ENCODE measurements around the gene KLRF1.

KLRF1 gene, protein sequence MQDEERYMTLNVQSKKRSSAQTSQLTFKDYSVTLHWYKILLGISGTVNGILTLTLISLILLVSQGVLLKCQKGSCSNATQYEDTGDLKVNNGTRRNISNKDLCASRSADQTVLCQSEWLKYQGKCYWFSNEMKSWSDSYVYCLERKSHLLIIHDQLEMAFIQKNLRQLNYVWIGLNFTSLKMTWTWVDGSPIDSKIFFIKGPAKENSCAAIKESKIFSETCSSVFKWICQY
- total RNA-seq: 0 to 15.0 (median 0.12) reads per million in 9 experiments

DNA sequence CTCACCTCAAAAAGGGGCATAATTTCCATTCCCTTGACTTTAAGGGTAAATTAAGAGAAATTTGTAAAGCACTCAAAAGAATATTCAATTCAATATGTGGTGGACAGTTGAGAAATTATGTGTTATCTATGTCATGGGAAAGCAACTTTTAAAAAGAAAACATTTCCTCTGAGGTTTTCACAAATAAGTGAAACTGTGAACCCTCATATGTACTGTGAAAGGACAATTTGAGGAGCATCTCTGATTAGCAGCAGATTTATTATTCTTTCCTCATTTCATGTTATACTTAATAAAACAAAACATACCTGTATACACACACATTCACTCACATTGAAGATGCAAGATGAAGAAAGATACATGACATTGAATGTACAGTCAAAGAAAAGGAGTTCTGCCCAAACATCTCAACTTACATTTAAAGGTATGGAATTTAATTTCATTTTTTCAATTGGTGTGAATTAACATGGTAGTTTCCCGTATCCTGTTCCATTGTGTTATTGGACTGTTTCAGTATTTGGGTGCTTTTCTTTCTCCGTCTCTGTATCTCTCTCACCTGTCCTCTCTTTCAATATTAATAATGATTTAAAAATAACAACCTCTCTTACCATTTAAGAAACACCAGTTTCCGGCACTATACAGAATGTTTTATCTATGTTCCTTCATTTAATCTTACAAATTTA is at the start of gene KLRF1:
TSS of gene KLRF1 (plus strand) at position 273 of the 680 bp plus-strand sequence. CDS start at position 337, 64 bp downstream.
- Mint-ChIP-seq H3K27me3 (no peaks in the 10 kb centered on the region), H3K36me3 (ENCODE audit: insufficient read depth) (peaks cover 10% of the 10 kb centered on the region), H3K9me3 (peaks cover 0 to 9% of the 10 kb centered on the region in 2 donors), H3K4me1 (ENCODE audit: low read depth in 2 of 2) (peaks cover 6 to 29% of the 10 kb centered on the region in 2 donors), H3K27ac (peak within 1 kb of the TSS; percentile 82 to 91), H3K4me3 (peak within 1 kb of the TSS; percentile 80 to 88)
- peak; percentile 85 for ATAC-seq (replicated peaks)
- DNase-seq: no peak

DNA sequence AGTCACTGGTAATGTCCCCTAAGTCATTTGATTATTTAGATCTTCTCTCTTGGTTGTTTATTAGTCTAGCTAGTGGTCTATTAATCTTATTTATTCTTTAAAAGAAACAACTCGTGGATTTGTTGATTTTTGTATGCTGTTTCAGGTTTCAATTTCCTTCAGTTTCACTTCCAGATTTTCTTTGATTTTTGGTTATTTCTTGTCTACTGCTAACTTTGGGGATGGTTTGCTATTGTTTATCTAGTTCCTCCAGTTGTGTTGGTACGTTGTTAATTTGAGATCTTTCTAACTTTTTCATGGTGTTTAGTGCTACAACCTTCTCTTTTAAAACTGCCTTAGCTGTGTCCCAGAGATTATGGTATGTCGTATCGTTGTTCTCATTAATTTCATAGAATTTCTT is 48.1 kb upstream of the KLRF1 start:
- DNase-seq (no peak), ATAC-seq (replicated peaks) (no peak)
- H3K4me3 Mint-ChIP-seq: no peak overlapping the region
- no peaks in the 10 kb centered on the region for H3K9me3 Mint-ChIP-seq
- no peak overlapping the region for H3K27ac Mint-ChIP-seq
- H3K4me1 Mint-ChIP-seq (ENCODE audit: low read depth in 2 of 2): peaks cover 19 to 60% of the 10 kb centered on the region in 2 donors
- H3K27me3 Mint-ChIP-seq: no peaks in the 10 kb centered on the region
- H3K36me3 Mint-ChIP-seq (ENCODE audit: insufficient read depth): peaks cover 6% of the 10 kb centered on the region

DNA sequence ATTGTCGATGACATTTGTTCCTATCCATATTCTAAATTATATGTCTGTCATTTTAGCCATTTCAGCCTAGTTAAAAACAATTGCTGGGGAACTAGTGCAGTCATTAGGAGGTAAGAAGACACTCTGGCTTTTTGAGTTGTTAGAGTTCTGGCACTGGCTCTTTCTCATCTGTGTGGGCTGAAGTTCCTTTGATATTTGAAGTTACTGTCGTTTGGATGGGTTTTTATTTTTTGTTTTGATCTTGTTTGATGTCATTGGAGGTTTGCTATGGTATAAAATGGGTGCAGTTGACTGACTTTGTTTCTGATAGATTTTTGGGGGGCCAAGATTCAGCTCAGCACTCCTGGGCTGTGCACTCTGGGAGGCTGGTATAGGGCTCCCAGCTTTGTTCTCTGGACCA is 45.9 kb upstream of the KLRF1 start:
- Mint-ChIP-seq H3K4me3 (no peak overlapping the region), H3K27ac (no peak overlapping the region), H3K9me3 (no peaks in the 10 kb centered on the region), H3K36me3 (ENCODE audit: insufficient read depth) (peaks cover 6% of the 10 kb centered on the region), H3K27me3 (no peaks in the 10 kb centered on the region), H3K4me1 (ENCODE audit: low read depth in 2 of 2) (peaks cover 8 to 39% of the 10 kb centered on the region in 2 donors)
- no peak for DNase-seq
- no peak for ATAC-seq (replicated peaks)

DNA sequence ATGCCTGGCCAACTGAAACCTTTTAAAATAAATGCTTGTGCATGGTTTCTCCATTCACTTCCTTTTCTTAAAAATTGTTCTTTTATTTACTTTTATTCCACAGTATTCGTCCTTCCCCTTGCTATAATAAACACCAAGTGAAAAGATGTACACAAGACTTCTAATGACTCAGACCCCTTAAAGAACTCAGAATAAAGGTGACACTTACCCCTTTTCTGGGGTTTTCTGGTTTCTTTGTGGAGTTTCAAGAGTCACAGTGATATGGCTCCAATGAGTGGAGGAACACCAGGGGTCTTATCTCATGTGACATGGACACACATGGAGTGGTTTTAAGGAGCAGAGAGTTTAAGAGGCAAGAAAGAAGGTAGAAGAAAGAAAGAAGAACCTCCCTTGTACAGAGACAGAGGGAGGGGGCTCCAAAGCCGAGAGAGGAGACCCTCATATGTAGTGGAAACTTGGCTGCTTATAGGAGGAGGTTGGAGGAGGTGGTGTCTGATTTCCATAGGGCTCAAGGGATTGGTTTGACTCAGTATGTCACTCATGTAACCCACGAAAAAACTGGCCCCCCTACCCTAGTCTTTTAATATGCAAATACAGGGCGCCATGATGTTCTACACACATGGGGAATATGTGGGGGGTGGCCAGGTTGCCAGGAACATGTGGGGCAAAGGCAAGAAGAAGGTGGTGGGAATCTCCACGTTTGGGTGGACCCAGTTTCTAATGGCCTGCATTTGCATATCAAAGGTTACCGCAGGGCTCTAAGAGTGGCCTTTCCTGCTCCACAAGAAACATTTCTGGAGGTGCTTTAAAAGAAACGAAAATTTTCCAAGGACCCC is 44.5 kb upstream of the KLRF1 start:
- H3K27me3 Mint-ChIP-seq: no peaks in the 10 kb centered on the region
- peaks cover 8 to 36% of the 10 kb centered on the region in 2 donors for H3K4me1 Mint-ChIP-seq (ENCODE audit: low read depth in 2 of 2)
- H3K9me3 Mint-ChIP-seq: no peaks in the 10 kb centered on the region
- no peak for DNase-seq
- no peak overlapping the region for H3K27ac Mint-ChIP-seq
- H3K36me3 Mint-ChIP-seq (ENCODE audit: insufficient read depth): peaks cover 6% of the 10 kb centered on the region
- no peak for ATAC-seq (replicated peaks)
- no peak overlapping the region for H3K4me3 Mint-ChIP-seq

DNA sequence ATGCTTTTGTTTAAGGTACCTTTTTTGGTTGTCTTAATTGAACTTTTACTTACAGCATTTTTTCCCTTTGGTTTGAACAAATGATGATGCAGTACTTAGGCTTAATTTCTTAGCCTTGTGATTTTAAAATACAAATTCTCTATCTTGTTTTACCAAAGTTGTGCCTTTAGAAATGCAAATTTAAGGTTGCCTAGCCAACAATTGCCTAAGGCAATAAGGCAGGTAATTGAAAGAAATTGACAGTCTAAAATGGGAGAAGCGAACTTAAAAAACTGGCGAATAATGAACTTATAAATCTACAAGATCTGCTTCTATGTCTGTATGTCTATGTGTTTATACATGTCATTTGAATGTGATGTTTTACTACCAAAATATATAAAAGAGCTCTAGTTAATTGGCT is 43.0 kb upstream of the KLRF1 start:
- no peak for ATAC-seq (replicated peaks)
- Mint-ChIP-seq H3K4me3 (no peak overlapping the region), H3K36me3 (ENCODE audit: insufficient read depth) (peaks cover 6% of the 10 kb centered on the region), H3K9me3 (no peaks in the 10 kb centered on the region), H3K4me1 (ENCODE audit: low read depth in 2 of 2) (peaks cover 10 to 35% of the 10 kb centered on the region in 2 donors), H3K27me3 (no peaks in the 10 kb centered on the region), H3K27ac (no peak overlapping the region)
- no peak for DNase-seq

DNA sequence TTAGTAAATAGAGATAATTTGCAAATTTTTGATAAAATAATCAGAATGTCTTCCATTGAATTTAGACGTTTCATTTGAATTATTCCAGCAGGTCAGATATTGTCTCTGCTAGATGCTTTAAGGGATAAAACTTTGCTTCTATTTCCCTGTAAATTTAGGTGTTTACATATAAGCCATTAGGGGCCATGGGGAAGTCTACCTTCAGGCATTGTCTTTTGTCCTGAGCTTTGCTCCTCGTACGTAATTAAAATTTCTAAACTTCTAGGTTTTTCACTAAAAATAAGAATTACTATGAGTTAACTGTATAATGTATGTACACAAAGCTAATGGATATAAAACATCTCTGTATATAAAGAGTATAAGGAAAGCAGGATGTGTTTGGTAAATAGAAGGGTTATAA is 42.5 kb upstream of the KLRF1 start:
- no peak for ATAC-seq (replicated peaks)
- no peak overlapping the region for H3K27ac Mint-ChIP-seq
- H3K27me3 Mint-ChIP-seq: no peaks in the 10 kb centered on the region
- no peak overlapping the region for H3K4me3 Mint-ChIP-seq
- peaks cover 6% of the 10 kb centered on the region for H3K36me3 Mint-ChIP-seq (ENCODE audit: insufficient read depth)
- no peaks in the 10 kb centered on the region for H3K9me3 Mint-ChIP-seq
- peaks cover 10 to 31% of the 10 kb centered on the region in 2 donors for H3K4me1 Mint-ChIP-seq (ENCODE audit: low read depth in 2 of 2)
- DNase-seq: no peak

DNA sequence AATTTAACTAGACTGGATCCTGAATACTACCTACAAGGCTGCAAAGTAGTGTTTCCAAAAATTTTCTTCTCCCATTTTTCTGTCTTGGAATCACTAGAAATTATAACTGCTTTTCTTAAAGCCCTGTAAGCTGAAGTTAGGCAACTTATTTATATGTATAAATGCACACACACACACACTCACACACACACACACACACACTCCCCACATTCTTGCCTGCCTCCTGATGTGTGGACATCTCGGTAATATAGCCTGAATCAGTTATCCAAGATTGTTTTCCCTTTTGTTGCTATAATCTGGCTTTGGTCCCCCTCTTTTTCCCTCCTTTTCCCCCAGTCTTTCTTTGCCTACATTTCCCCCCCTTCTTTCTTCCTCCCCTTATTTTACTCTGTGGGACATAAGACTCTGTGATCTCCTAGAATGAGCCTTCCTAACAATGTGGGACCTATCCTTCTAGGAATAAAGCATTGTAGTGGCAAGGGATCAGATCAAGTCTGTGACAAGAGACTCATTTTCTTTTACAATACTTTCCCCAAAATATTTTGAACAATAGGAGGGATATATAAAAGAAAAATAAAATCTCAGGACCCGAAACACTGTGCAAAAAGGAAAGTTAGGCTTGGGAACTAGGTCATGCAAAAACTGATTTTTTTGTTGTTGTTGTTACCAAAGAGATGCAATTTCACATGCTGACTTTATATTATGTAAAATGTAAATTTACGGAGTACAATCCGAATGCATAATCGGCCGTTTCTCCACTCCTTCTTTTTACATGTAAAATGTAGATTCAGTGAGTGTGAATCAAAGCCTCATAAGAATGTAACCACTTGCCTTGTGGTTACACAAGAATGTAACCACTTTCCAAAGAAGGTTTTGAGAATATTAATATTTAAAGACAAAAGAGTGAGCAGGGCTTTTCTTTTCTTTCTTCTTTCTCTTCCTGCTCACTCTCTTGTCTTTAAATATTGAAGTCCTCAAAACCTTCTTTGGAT is 40.3 kb upstream of the KLRF1 start:
- Mint-ChIP-seq H3K27me3 (no peaks in the 10 kb centered on the region), H3K27ac (no peak overlapping the region), H3K36me3 (ENCODE audit: insufficient read depth) (peaks cover 6% of the 10 kb centered on the region), H3K4me3 (peak overlapping the region in 1 of 2 donors; percentile 22), H3K4me1 (ENCODE audit: low read depth in 2 of 2) (peaks cover 7 to 16% of the 10 kb centered on the region in 2 donors), H3K9me3 (no peaks in the 10 kb centered on the region)
- no peak for DNase-seq
- no peak for ATAC-seq (replicated peaks)

DNA sequence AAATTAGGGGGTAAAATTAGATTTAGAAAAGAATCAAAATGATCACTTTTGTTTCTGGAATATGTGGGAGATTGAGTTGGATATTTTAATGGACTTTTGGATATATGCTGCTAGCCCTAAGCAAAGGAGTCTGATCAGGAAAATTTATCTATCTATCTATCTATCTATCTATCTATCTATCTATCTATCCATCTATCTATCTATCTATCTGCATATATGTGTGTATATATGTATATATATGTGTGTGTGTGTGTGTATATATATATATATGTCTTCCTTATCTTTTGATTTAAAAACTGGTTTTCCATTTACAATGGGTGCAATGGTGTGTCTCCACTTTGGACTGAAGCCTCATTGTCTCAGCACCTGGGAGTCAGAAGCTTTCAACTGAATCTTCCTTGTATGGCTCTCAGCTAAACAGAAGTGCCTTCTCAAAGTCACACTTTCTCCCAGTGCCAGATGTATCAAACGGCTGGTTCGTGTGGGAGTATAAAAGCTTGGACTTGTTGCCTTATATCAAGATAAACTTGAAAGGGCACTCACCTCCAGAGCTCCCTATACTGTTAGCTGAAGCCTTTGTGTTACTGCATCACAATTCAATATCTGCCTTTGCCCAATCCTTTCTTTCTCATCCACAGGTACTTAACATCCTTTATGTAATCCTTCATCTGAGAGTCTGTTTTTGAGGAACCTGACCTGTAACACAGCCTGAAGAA is 34.9 kb upstream of the KLRF1 start:
- no peak overlapping the region for H3K4me3 Mint-ChIP-seq

DNA sequence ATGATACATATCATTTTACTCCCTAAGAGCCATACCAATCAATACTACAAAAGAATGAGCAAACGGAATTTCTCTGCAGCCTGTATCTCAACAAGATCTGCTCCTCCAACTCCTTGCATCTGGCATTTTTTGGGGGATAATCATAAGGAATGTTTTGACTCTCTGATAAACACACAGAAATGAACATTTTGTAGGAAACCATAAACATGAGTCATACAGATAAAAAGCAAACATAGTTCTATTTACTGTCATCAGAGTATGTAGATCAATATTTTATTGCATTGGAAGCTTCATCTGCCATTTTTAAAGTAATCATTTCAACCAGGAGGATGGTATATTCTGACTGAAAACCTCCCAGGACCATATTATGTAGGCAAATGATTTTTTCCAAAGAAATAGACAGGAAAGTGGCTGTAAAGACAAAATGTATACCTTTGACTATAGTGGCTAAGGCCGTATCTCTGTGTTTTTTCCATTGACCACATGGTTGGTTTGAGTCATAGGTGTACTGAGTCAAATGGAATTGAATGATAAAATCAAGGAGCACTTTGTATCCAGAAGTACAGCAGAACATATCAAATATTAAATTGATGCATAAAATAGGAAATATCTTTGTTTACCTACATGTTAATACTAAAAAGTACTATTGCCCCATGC is 34.2 kb upstream of the KLRF1 start:
- Mint-ChIP-seq H3K27me3 (peaks cover 0 to 11% of the 10 kb centered on the region in 2 donors), H3K9me3 (no peaks in the 10 kb centered on the region), H3K4me1 (ENCODE audit: low read depth in 2 of 2) (peaks cover 30 to 41% of the 10 kb centered on the region in 2 donors), H3K36me3 (ENCODE audit: insufficient read depth) (no peaks in the 10 kb centered on the region), H3K27ac (no peak overlapping the region), H3K4me3 (peak overlapping the region in 1 of 2 donors; percentile 65)
- ATAC-seq (replicated peaks) (no peak), DNase-seq (no peak)

More for the DNA sequence above, 34.9 kb upstream of the KLRF1 start:
- DNase-seq (no peak), ATAC-seq (replicated peaks) (no peak)
- H3K36me3 Mint-ChIP-seq (ENCODE audit: insufficient read depth): no peaks in the 10 kb centered on the region
- peaks cover 33 to 46% of the 10 kb centered on the region in 2 donors for H3K4me1 Mint-ChIP-seq (ENCODE audit: low read depth in 2 of 2)
- H3K27ac Mint-ChIP-seq: no peak overlapping the region
- no peaks in the 10 kb centered on the region for H3K9me3 Mint-ChIP-seq
- peaks cover 0 to 11% of the 10 kb centered on the region in 2 donors for H3K27me3 Mint-ChIP-seq

DNA sequence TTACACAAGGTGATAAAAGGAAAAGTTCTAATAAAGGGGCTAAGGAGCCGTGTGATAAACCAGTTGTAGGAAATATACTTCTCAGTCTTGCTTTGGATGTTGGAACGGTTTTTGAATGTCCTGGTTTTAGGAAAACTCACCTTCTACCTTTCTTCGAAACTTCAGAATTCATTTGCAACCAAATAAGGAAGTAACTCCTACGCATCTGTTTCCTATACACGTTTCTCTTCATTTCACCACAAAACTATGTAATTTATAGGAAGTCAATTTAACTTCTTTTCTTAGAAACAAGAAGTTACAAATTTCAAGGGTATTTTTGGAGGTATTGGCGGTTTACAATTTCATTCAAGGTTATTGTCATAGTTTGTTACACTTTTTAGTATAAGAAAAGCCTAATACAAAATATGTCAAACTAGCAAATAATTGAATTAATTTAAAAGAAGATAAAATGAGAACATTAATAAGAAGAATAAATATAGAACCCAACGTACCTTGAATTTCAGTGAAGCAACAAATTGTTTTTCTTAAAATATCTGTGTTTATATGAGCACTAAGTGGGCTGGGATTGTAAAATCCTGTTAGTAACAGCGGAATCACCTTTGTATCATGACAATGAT is 33.4 kb upstream of the KLRF1 start:
- no peak for DNase-seq
- no peak for ATAC-seq (replicated peaks)
- Mint-ChIP-seq H3K36me3 (ENCODE audit: insufficient read depth) (no peaks in the 10 kb centered on the region), H3K27me3 (peaks cover 0 to 11% of the 10 kb centered on the region in 2 donors), H3K9me3 (no peaks in the 10 kb centered on the region), H3K4me3 (peak overlapping the region; percentile 45 to 65), H3K27ac (no peak overlapping the region), H3K4me1 (ENCODE audit: low read depth in 2 of 2) (peaks cover 31 to 41% of the 10 kb centered on the region in 2 donors)

DNA sequence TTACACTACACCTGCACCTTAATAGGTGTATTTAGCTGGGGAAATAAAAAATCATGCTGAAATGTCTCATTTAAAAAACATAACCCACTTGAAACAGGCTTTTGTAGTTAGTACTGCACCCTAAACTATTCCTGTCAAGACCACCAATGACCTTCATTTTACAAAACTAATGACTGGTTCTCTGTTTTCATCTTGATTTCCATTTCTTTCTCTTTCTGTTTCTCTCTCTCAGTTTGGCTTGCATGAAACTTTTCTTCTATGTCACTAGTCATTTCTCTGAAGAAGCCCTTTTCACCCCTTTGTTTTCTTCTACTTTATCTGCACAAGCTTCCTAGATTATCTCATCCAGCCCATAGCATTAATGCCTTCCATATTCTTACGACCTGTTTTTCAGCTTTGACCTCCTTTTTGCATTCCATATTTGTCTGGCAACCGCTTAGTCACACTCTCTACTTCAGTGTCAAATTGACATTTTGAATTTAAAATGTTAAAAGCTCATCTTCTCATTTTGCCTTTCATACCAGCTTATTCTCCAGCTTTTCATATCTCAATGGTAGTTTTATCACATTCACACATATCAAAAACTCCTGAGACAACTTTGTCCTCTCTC is 32.7 kb upstream of the KLRF1 start:
- no peak for ATAC-seq (replicated peaks)
- Mint-ChIP-seq H3K36me3 (ENCODE audit: insufficient read depth) (no peaks in the 10 kb centered on the region), H3K27ac (no peak overlapping the region), H3K27me3 (peaks cover 0 to 11% of the 10 kb centered on the region in 2 donors), H3K9me3 (no peaks in the 10 kb centered on the region), H3K4me3 (peak overlapping the region; percentile 38 to 70), H3K4me1 (ENCODE audit: low read depth in 2 of 2) (peaks cover 31 to 41% of the 10 kb centered on the region in 2 donors)
- DNase-seq: no peak
